SH-SY5Y (cell line): ENCODE data around the gene ZNF669.

Source experiments
- GATA2 ChIP-seq: IDR thresholded peaks from 2 replicates; pipeline ENCODE4 v1.6.1; 2011; ENCODE audit warnings: mild to moderate bottlenecking, low read depth, low read length
- GATA3 ChIP-seq: IDR thresholded peaks from 2 replicates; pipeline ENCODE4 v1.6.1; 2011; ENCODE audit warnings: low read depth, mild to moderate bottlenecking, low read length, moderate library complexity

DNA sequence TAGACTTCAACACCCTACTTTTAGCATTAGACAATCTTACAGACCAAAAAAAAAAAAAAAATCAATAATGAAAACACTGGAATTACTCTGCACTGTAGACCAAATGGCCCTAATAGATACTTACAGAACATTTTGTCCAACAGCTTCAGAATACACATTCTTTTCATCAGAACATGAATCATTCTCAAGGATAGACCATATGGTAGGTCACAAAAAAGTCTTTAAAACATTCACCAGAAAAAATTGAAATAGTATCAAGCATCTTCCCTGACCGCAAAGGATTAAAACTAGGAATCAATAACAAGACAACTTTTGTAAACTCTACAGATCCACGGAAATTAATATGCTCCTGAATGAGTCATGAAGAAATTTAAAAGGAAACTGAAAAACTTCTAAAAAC, 48.1 kb downstream of the ZNF669 start:
- TF ChIP-seq GATA2 (no peak), GATA3 (no peak)
